HCT116 (cell line): Measurements from ENCODE around the gene TMEM209. TPM values are rescaled to one million over a fixed set of nuclear protein-coding genes. Genes with fewer than 3 reads are reported as not detected.

Experiments
- ATAC-seq: fragments of 200-7000 bp; cut with Tn5 transposase; 2 replicates; pipeline ENCODE4 v1.9.1; 2020; ENCODE audit warnings: mild to moderate bottlenecking, moderate library complexity
- BruUV-seq: library from RNA; stranded (reverse); fragments of 400-500 nt; replicated peaks from 2 replicates; lab custom pipeline; 2021; lab: Mats Ljungman, UMichigan
- CTCF ChIA-PET: fragments of 300-600 bp; sonication (Branson Sonifier 250); formaldehyde crosslinking; loops from one replicate; lab custom pipeline; 2021; ENCODE audit warnings: antibody characterized with exemption; lab: Charles Lee
- POLR2A ChIA-PET: fragments of 300-600, 350-600 bp; sonication (Branson Sonifier 250); formaldehyde crosslinking; loops from one replicate; lab custom pipeline; 2021; ENCODE audit warnings: antibody characterized with exemption; lab: Charles Lee
- RAD21 ChIA-PET, 2 experiments: fragments of 300-600 bp; sonication (Branson Sonifier 250); formaldehyde crosslinking; loops; one replicate each; lab custom pipeline; 2023; ENCODE audit warnings: low total read pairs in 2 of 2; ENCODE audit not compliant: uncharacterized antibody in 2 of 2, unreplicated experiment in 2 of 2, low non-redundant PET in 1 of 2; lab: Charles Lee
- DNase-seq: peaks from one replicate; pipeline ENCODE4 v3.0.0-alpha.2; 2010; ENCODE audit warnings: low read depth, low spot score
- H2AFZ ChIP-seq: fragments of 200-600 bp; shearing (Covaris generic), sonication (generic); 2 replicates; pipeline ENCODE4 v1.6.1; 2017; ENCODE audit warnings: low read depth, mixed run types, mixed read lengths, antibody characterized with exemption, low read length; ENCODE audit not compliant: poor library complexity, severe bottlenecking
- H3K27ac ChIP-seq: 2 replicates; pipeline ENCODE4 v1.5.1; 2012; ENCODE audit warnings: low read depth, low read length
- H3K27me3 ChIP-seq: fragments of 200-600 bp; sonication (generic); 2 replicates; pipeline ENCODE4 v1.6.1; 2016; ENCODE audit warnings: mixed run types, low read length, mixed read lengths; ENCODE audit not compliant: insufficient read depth
- H3K36me3 ChIP-seq, 2 experiments: fragments of 200-500 bp in 1 of 2; fragments of 200-600 bp in 1 of 2; sonication (Bioruptor generic) in 1 of 2; sonication (generic) in 1 of 2; 2 replicates each; pipeline versions ENCODE4 v1.5.1 to v1.6.1; 2014 to 2016; ENCODE audit warnings: low read length in 2 of 2, inconsistent platforms in 1 of 2, mixed read lengths in 1 of 2, mixed run types in 1 of 2; ENCODE audit not compliant: insufficient read depth in 2 of 2, control insufficient read depth in 1 of 2
- H3K4me1 ChIP-seq, 2 experiments: fragments of 200-600 bp in 1 of 2; sonication (generic) in 1 of 2; 2 replicates each; pipeline versions ENCODE4 v1.5.1 to v1.6.1; 2012 to 2017; ENCODE audit warnings: low read length in 2 of 2, inconsistent platforms in 1 of 2, mild to moderate bottlenecking in 1 of 2, mixed read lengths in 1 of 2, mixed run types in 1 of 2, moderate library complexity in 1 of 2; ENCODE audit not compliant: insufficient read depth in 2 of 2, control insufficient read depth in 1 of 2
- H3K4me2 ChIP-seq: fragments of 200-600 bp; sonication (generic); 2 replicates; pipeline ENCODE4 v1.6.1; 2017; ENCODE audit warnings: mixed run types, low read length, mixed read lengths
- H3K4me3 ChIP-seq, 2 experiments: fragments of 200-600 bp in 1 of 2; sonication (generic) in 1 of 2; replicated peaks in 1 of 2; 2 replicates each; pipeline ENCODE4 v1.5.1; 2011 to 2016; ENCODE audit warnings: low read length in 2 of 2, control low read depth in 1 of 2, low read depth in 1 of 2, mild to moderate bottlenecking in 1 of 2, mixed read lengths in 1 of 2, mixed run types in 1 of 2
- H3K79me2 ChIP-seq: fragments of 200-600 bp; sonication (generic); 2 replicates; pipeline ENCODE4 v1.6.1; 2017; ENCODE audit warnings: mild to moderate bottlenecking, mixed run types, low read length, moderate library complexity, mixed read lengths; ENCODE audit not compliant: insufficient read depth
- H3K9ac ChIP-seq: fragments of 200-600 bp; sonication (generic); 2 replicates; pipeline ENCODE4 v1.6.1; 2016; ENCODE audit warnings: low read length, mixed read lengths
- H3K9me2 ChIP-seq: fragments of 200-600 bp; sonication (generic), shearing (Covaris generic); 2 replicates; pipeline ENCODE4 v1.6.1; 2017; ENCODE audit warnings: mixed run types, mild to moderate bottlenecking, moderate library complexity; ENCODE audit not compliant: insufficient read depth
- H3K9me3 ChIP-seq, 2 experiments: fragments of 200-500 bp in 1 of 2; fragments of 200-600 bp in 1 of 2; sonication (Bioruptor generic) in 1 of 2; sonication (generic) in 1 of 2; 2 replicates each; pipeline ENCODE4 v1.6.1; 2014 to 2017; ENCODE audit warnings: low read length in 2 of 2, mixed read lengths in 2 of 2, inconsistent platforms in 1 of 2, low read depth in 1 of 2, mild to moderate bottlenecking in 1 of 2, mixed run types in 1 of 2, moderate library complexity in 1 of 2; ENCODE audit not compliant: control insufficient read depth in 1 of 2, insufficient read depth in 1 of 2
- H4K20me1 ChIP-seq: fragments of 200-600 bp; sonication (generic), shearing (Covaris generic); 2 replicates; pipeline ENCODE4 v1.6.1; 2017; ENCODE audit warnings: mixed run types, mild to moderate bottlenecking, moderate library complexity; ENCODE audit not compliant: insufficient read depth
- ATF3 ChIP-seq: IDR thresholded peaks from 2 replicates; pipeline ENCODE4 v1.6.1; 2012
- CBX3 ChIP-seq: IDR thresholded peaks from 2 replicates; pipeline ENCODE4 v1.6.1; 2012; ENCODE audit warnings: low read depth
- EGR1 ChIP-seq: IDR thresholded peaks from 2 replicates; pipeline ENCODE4 v1.6.1; 2012; ENCODE audit warnings: low read depth
- ELF1 ChIP-seq: IDR thresholded peaks from 2 replicates; pipeline ENCODE4 v1.6.1; 2012; ENCODE audit warnings: low read depth, borderline replicate concordance
- EZH2 ChIP-seq: fragments of 200-600 bp; sonication (generic); IDR thresholded peaks from 2 replicates; pipeline ENCODE4 v1.6.1; 2017; ENCODE audit warnings: antibody characterized with exemption, mixed run types
- JUND ChIP-seq: IDR thresholded peaks from 2 replicates; pipeline ENCODE4 v1.6.1; 2012
- POLR2AphosphoS5 ChIP-seq: IDR thresholded peaks from 2 replicates; pipeline ENCODE4 v1.6.1; 2011; ENCODE audit warnings: mild to moderate bottlenecking, low read depth, low read length, moderate library complexity
- SIN3A ChIP-seq: IDR thresholded peaks from 2 replicates; pipeline ENCODE4 v1.6.1; 2012; ENCODE audit warnings: low read depth
- TCF7L2 ChIP-seq: IDR thresholded peaks from 2 replicates; pipeline ENCODE4 v1.7.0; 2011; ENCODE audit warnings: borderline replicate concordance, inconsistent platforms; ENCODE audit not compliant: insufficient read depth, insufficient read length; ENCODE audit errors: extremely low read depth
- ZBTB33 ChIP-seq: IDR thresholded peaks from 2 replicates; pipeline ENCODE4 v1.6.1; 2011; ENCODE audit warnings: mild to moderate bottlenecking, low read length, moderate library complexity; ENCODE audit not compliant: insufficient replicate concordance; ENCODE audit errors: extremely low read depth
- ZFX ChIP-seq: fragments of 450-650 bp; IDR thresholded peaks from 2 replicates; pipeline ENCODE4 v1.6.1; 2017
- intact Hi-C: fragments of 100-400 bp; cut with micrococcal nuclease; formaldehyde crosslinking; loops from 2 replicates; pipeline ENCODE4 v1.10.0; 2022
- total RNA-seq: library from RNA; stranded (reverse); gene quantifications from one replicate; pipeline ENCODE4 v1.2.1, GENCODE V29; 2021; ENCODE audit not compliant: unreplicated experiment
- TF ChIP-seq, protein P1 (sequence below), 3 experiments: fragments of 200-600 bp in 1 of 3; sonication (generic) in 1 of 3; IDR thresholded peaks in 2 of 3; conservative IDR thresholded peaks in 1 of 3; 2 replicates each; pipeline ENCODE4 v1.5.1; 2012 to 2017; ENCODE audit warnings: low read depth in 2 of 3, low read length in 2 of 3, antibody characterized with exemption in 1 of 3, borderline replicate concordance in 1 of 3, control low read depth in 1 of 3, mild to moderate bottlenecking in 1 of 3, mixed read lengths in 1 of 3, mixed run types in 1 of 3, moderate library complexity in 1 of 3; ENCODE audit not compliant: insufficient read depth in 1 of 3
- TF ChIP-seq, protein P2 (sequence below): IDR thresholded peaks from 2 replicates; pipeline ENCODE4 v1.6.1; 2012; ENCODE audit warnings: low read depth

The TMEM209 gene
- total RNA-seq, 1 experiment from 2014 or later: 35.8 TPM

DNA sequence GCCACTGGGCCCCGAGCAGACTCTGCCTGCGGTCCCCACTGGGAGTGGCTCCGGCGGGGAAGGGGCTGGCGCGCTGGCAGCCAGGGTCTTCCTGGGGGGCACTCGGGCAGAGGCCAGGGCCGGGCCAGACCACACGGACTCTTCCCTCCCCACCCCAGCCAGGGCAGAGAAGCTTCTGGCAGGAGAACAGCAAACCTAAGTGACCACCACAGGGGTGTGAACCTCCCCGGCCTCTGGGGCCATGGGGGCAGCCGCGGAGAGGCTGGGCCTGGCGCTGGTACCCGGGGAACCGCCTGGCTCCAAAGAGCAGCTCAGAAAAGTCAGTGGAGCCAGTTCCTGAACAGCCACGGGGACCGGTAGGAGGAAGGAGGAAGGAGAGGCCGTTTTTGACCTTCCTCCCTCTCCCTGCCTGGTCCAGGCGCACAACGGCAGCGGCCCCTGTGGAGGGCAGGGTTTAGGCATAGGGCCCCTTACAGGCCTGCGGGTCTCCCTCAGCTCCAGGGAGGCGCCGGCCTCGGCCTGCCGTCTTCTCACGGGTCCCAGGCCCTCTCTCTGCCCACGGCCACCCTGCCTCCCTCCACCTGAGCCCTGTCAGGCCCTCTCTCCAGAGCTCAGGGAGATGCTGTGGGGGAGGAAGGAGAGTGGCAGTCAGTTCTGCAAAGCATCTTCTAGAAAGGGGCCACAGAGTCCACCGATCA is 51.8 kb downstream of the TMEM209 start:
- Histone ChIP-seq H3K79me2 (no peaks in the 10 kb centered on the region), H4K20me1 (no peaks in the 10 kb centered on the region), H3K9me2 (no peaks in the 10 kb centered on the region), H3K9me3 (no peaks in the 10 kb centered on the region), H3K27me3 (no peaks in the 10 kb centered on the region), H3K4me1 (no peaks in the 10 kb centered on the region), H3K36me3 (no peaks in the 10 kb centered on the region), H3K4me2 (no peak overlapping the region), H3K9ac (no peak overlapping the region), H3K27ac (no peak overlapping the region), H2AFZ (no peak overlapping the region), H3K4me3 (no peak overlapping the region)
- DNase-seq: no peak
- intact Hi-C loops: no loop called here
- no peak for ATAC-seq
- POLR2A ChIA-PET: no interaction called here
- TF ChIP-seq ZFX: no peak
- no peak for TF ChIP-seq POLR2AphosphoS5
- TF ChIP-seq, protein P1, sequence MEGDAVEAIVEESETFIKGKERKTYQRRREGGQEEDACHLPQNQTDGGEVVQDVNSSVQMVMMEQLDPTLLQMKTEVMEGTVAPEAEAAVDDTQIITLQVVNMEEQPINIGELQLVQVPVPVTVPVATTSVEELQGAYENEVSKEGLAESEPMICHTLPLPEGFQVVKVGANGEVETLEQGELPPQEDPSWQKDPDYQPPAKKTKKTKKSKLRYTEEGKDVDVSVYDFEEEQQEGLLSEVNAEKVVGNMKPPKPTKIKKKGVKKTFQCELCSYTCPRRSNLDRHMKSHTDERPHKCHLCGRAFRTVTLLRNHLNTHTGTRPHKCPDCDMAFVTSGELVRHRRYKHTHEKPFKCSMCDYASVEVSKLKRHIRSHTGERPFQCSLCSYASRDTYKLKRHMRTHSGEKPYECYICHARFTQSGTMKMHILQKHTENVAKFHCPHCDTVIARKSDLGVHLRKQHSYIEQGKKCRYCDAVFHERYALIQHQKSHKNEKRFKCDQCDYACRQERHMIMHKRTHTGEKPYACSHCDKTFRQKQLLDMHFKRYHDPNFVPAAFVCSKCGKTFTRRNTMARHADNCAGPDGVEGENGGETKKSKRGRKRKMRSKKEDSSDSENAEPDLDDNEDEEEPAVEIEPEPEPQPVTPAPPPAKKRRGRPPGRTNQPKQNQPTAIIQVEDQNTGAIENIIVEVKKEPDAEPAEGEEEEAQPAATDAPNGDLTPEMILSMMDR (IDR thresholded peaks at IDR 0.05 in 2 of 3, conservative IDR thresholded peaks at IDR 0.05 in 1 of 3; ENCODE audit: borderline replicate concordance in 1 of 3, insufficient read depth in 1 of 3, low read depth in 2 of 3, low read length in 2 of 3): no peak
- TF ChIP-seq, protein P2, sequence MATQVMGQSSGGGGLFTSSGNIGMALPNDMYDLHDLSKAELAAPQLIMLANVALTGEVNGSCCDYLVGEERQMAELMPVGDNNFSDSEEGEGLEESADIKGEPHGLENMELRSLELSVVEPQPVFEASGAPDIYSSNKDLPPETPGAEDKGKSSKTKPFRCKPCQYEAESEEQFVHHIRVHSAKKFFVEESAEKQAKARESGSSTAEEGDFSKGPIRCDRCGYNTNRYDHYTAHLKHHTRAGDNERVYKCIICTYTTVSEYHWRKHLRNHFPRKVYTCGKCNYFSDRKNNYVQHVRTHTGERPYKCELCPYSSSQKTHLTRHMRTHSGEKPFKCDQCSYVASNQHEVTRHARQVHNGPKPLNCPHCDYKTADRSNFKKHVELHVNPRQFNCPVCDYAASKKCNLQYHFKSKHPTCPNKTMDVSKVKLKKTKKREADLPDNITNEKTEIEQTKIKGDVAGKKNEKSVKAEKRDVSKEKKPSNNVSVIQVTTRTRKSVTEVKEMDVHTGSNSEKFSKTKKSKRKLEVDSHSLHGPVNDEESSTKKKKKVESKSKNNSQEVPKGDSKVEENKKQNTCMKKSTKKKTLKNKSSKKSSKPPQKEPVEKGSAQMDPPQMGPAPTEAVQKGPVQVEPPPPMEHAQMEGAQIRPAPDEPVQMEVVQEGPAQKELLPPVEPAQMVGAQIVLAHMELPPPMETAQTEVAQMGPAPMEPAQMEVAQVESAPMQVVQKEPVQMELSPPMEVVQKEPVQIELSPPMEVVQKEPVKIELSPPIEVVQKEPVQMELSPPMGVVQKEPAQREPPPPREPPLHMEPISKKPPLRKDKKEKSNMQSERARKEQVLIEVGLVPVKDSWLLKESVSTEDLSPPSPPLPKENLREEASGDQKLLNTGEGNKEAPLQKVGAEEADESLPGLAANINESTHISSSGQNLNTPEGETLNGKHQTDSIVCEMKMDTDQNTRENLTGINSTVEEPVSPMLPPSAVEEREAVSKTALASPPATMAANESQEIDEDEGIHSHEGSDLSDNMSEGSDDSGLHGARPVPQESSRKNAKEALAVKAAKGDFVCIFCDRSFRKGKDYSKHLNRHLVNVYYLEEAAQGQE: no peak
- TF ChIP-seq ATF3: no peak
- TF ChIP-seq JUND: no peak
- TF ChIP-seq ELF1: no peak
- TF ChIP-seq SIN3A: no peak
- TF ChIP-seq ZBTB33: no peak
- no peak for TF ChIP-seq TCF7L2
- TF ChIP-seq EZH2: no peak
- TF ChIP-seq EGR1: no peak
- no peak for TF ChIP-seq CBX3
- CTCF ChIA-PET: no interaction called here
- no TSS peak for BruUV-seq
- RAD21 ChIA-PET: interaction anchor here in 1 of 2 experiments (0.6 kb wide), 1 partner anchor 527 kb away, joined by 5 read pairs; no protein-coding TSS in a partner anchor
